HEK293 (cell line): ENCODE data around the gene MUC5B.

ENCODE experiments used
- CTCF ChIA-PET: fragments of 350-600 bp; formaldehyde crosslinking; extraction: SDS; loops from one replicate; lab custom pipeline; 2021; ENCODE audit warnings: antibody characterized with exemption; lab: Yijun Ruan, JAX
- POLR2A ChIA-PET: fragments of 300-600 bp; formaldehyde crosslinking; extraction: SDS; loops from one replicate; lab custom pipeline; 2020; ENCODE audit warnings: antibody characterized with exemption, inconsistent platforms; lab: Yijun Ruan, JAX
- H3K27ac ChIP-seq: fragments of 200-500 bp; sonication (Bioruptor generic); 2 replicates; pipeline ENCODE4 v1.5.1; 2014; ENCODE audit warnings: low read depth, low read length, control low read depth, inconsistent platforms; ENCODE audit errors: extremely low read depth
- H3K36me3 ChIP-seq, 2 experiments: fragments of 200-500 bp in 1 of 2; sonication (Bioruptor generic) in 1 of 2; 1 replicate in 1 of 2; 2 replicates in 1 of 2; pipeline ENCODE4 v1.5.1; 2014 to 2017; ENCODE audit warnings: inconsistent platforms in 2 of 2, low read length in 2 of 2; ENCODE audit not compliant: control insufficient read depth in 2 of 2, insufficient read depth in 1 of 2
- H3K4me1 ChIP-seq: fragments of 200-500 bp; sonication (Bioruptor generic); 2 replicates; pipeline ENCODE4 v1.5.1; 2014; ENCODE audit warnings: mild to moderate bottlenecking, low read length, inconsistent platforms; ENCODE audit not compliant: control insufficient read depth, insufficient read depth
- H3K4me3 ChIP-seq: 2 replicates; pipeline ENCODE4 v1.5.1; 2011; ENCODE audit warnings: low read depth, mild to moderate bottlenecking, control low read depth, low read length, moderate library complexity
- H3K9me3 ChIP-seq: fragments of 200-500 bp; sonication (Bioruptor generic); 2 replicates; pipeline ENCODE4 v1.5.1; 2014; ENCODE audit warnings: low read depth, low read length, inconsistent platforms; ENCODE audit not compliant: control insufficient read depth, insufficient read depth
- BCL11B ChIP-seq: fragments of 450-650 bp; formaldehyde crosslinking; IDR thresholded peaks from 2 replicates; pipeline ENCODE4 v1.5.1; 2016; ENCODE audit warnings: low read depth, missing biosample characterization, missing genetic modification characterization
- GLIS1 ChIP-seq: fragments of 450-650 bp; formaldehyde crosslinking; IDR thresholded peaks from 2 replicates; pipeline ENCODE4 v1.5.1; 2016; ENCODE audit warnings: missing biosample characterization, missing genetic modification characterization
- KLF10 ChIP-seq: fragments of 450-650 bp; IDR thresholded peaks from 2 replicates; pipeline ENCODE4 v1.5.1; 2018; ENCODE audit warnings: missing biosample characterization, mild to moderate bottlenecking, missing genetic modification characterization
- KLF7 ChIP-seq: fragments of 450-650 bp; formaldehyde crosslinking; IDR thresholded peaks from 2 replicates; pipeline ENCODE4 v1.5.1; 2016; ENCODE audit warnings: missing biosample characterization, missing genetic modification characterization, borderline replicate concordance
- PRDM1 ChIP-seq: fragments of 450-650 bp; formaldehyde crosslinking; IDR thresholded peaks from 2 replicates; pipeline ENCODE4; 2016; ENCODE audit warnings: missing biosample characterization, missing genetic modification characterization
- PRDM6 ChIP-seq: fragments of 450-650 bp; formaldehyde crosslinking; IDR thresholded peaks from 2 replicates; pipeline ENCODE4 v1.5.1; 2017; ENCODE audit warnings: missing biosample characterization, missing genetic modification characterization
- SP3 ChIP-seq: fragments of 450-650 bp; formaldehyde crosslinking; IDR thresholded peaks from 2 replicates; pipeline ENCODE4 v1.5.1; 2016; ENCODE audit warnings: missing biosample characterization, missing genetic modification characterization
- TCF7L2 ChIP-seq: IDR thresholded peaks from 2 replicates; pipeline ENCODE4 v1.6.1; 2011; ENCODE audit warnings: low read depth, mild to moderate bottlenecking, inconsistent platforms, low read length, moderate library complexity, borderline replicate concordance
- WT1 ChIP-seq: fragments of 450-650 bp; formaldehyde crosslinking; IDR thresholded peaks from 2 replicates; pipeline ENCODE4 v1.5.1; 2016; ENCODE audit warnings: missing biosample characterization, missing genetic modification characterization
- ZEB2 ChIP-seq: fragments of 450-650 bp; formaldehyde crosslinking; IDR thresholded peaks from 2 replicates; pipeline ENCODE4 v1.5.1; 2016; ENCODE audit warnings: missing biosample characterization, missing genetic modification characterization
- ZIC2 ChIP-seq: fragments of 450-650 bp; formaldehyde crosslinking; IDR thresholded peaks from 2 replicates; pipeline ENCODE4 v1.5.1; 2016; ENCODE audit warnings: missing biosample characterization, missing genetic modification characterization
- ZNF184 ChIP-seq: fragments of 450-650 bp; IDR thresholded peaks from 2 replicates; pipeline ENCODE4 v1.5.1; 2018; ENCODE audit warnings: missing biosample characterization, mild to moderate bottlenecking, missing genetic modification characterization
- ZNF544 ChIP-seq: fragments of 450-650 bp; formaldehyde crosslinking; IDR thresholded peaks from 2 replicates; pipeline ENCODE4 v1.5.0; 2017; ENCODE audit warnings: missing biosample characterization, missing genetic modification characterization
- ZNF768 ChIP-seq: fragments of 450-650 bp; formaldehyde crosslinking; IDR thresholded peaks from 2 replicates; pipeline ENCODE4 v1.5.1; 2018; ENCODE audit warnings: missing biosample characterization, mild to moderate bottlenecking, missing genetic modification characterization
- ZNF837 ChIP-seq: fragments of 450-650 bp; formaldehyde crosslinking; IDR thresholded peaks from 2 replicates; pipeline ENCODE4 v1.5.1; 2016; ENCODE audit warnings: missing biosample characterization, missing genetic modification characterization
- TF ChIP-seq, protein P1 (sequence below): fragments of 450-650 bp; formaldehyde crosslinking; IDR thresholded peaks from 2 replicates; pipeline ENCODE4 v1.5.1; 2016; ENCODE audit warnings: missing biosample characterization, missing genetic modification characterization
- TF ChIP-seq, protein P2 (sequence below): fragments of 450-650 bp; formaldehyde crosslinking; IDR thresholded peaks from 2 replicates; pipeline ENCODE4 v1.5.1; 2016; ENCODE audit warnings: missing biosample characterization, missing genetic modification characterization
- TF ChIP-seq, protein P3 (sequence below): fragments of 450-650 bp; formaldehyde crosslinking; IDR thresholded peaks from 2 replicates; pipeline ENCODE4 v1.5.1; 2016; ENCODE audit warnings: missing biosample characterization, missing genetic modification characterization

The MUC5B gene

GRCh38 chr11:1257916-1258315 is 35.0 kb downstream of the MUC5B start:
- no peaks in the 10 kb centered on the region for H3K4me1 ChIP-seq
- CTCF ChIA-PET = no interaction called here
- POLR2A ChIA-PET = no interaction called here

GRCh38 chr11:1258401-1259075 is 35.7 kb downstream of the MUC5B start:
- Histone ChIP-seq H3K9me3 (no peaks in the 10 kb centered on the region), H3K36me3 (no peaks in the 10 kb centered on the region), H3K4me3 (no peak overlapping the region), H3K4me1 (no peaks in the 10 kb centered on the region), H3K27ac (no peak overlapping the region)
- ChIA-PET CTCF (no interaction called here), POLR2A (no interaction called here)
- no peak for TF ChIP-seq ZNF768 (tag by site-specific recombination)
- TF ChIP-seq, protein P1, sequence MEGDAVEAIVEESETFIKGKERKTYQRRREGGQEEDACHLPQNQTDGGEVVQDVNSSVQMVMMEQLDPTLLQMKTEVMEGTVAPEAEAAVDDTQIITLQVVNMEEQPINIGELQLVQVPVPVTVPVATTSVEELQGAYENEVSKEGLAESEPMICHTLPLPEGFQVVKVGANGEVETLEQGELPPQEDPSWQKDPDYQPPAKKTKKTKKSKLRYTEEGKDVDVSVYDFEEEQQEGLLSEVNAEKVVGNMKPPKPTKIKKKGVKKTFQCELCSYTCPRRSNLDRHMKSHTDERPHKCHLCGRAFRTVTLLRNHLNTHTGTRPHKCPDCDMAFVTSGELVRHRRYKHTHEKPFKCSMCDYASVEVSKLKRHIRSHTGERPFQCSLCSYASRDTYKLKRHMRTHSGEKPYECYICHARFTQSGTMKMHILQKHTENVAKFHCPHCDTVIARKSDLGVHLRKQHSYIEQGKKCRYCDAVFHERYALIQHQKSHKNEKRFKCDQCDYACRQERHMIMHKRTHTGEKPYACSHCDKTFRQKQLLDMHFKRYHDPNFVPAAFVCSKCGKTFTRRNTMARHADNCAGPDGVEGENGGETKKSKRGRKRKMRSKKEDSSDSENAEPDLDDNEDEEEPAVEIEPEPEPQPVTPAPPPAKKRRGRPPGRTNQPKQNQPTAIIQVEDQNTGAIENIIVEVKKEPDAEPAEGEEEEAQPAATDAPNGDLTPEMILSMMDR (tag by site-specific recombination) = no peak
- TF ChIP-seq ZIC2 (tag by site-specific recombination) = 0 out of 2 replicates have a peak, but pooled peaks have one; percentile 9
- TF ChIP-seq ZNF184 (tag by site-specific recombination) = no peak
- TF ChIP-seq BCL11B (tag by site-specific recombination) = no peak

More at GRCh38 chr11:1257916-1258315, 35.0 kb downstream of the MUC5B start:
- no peak overlapping the region for H3K27ac ChIP-seq
- TF ChIP-seq PRDM1 (tag by site-specific recombination) = no peak
- TF ChIP-seq, protein P2, sequence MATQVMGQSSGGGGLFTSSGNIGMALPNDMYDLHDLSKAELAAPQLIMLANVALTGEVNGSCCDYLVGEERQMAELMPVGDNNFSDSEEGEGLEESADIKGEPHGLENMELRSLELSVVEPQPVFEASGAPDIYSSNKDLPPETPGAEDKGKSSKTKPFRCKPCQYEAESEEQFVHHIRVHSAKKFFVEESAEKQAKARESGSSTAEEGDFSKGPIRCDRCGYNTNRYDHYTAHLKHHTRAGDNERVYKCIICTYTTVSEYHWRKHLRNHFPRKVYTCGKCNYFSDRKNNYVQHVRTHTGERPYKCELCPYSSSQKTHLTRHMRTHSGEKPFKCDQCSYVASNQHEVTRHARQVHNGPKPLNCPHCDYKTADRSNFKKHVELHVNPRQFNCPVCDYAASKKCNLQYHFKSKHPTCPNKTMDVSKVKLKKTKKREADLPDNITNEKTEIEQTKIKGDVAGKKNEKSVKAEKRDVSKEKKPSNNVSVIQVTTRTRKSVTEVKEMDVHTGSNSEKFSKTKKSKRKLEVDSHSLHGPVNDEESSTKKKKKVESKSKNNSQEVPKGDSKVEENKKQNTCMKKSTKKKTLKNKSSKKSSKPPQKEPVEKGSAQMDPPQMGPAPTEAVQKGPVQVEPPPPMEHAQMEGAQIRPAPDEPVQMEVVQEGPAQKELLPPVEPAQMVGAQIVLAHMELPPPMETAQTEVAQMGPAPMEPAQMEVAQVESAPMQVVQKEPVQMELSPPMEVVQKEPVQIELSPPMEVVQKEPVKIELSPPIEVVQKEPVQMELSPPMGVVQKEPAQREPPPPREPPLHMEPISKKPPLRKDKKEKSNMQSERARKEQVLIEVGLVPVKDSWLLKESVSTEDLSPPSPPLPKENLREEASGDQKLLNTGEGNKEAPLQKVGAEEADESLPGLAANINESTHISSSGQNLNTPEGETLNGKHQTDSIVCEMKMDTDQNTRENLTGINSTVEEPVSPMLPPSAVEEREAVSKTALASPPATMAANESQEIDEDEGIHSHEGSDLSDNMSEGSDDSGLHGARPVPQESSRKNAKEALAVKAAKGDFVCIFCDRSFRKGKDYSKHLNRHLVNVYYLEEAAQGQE (tag by site-specific recombination) = no peak
- TF ChIP-seq, all 188 proteins: peak for 0
- no peak overlapping the region for H3K4me3 ChIP-seq
- no peaks in the 10 kb centered on the region for H3K9me3 ChIP-seq
- H3K36me3 ChIP-seq = no peaks in the 10 kb centered on the region

- CTCF ChIA-PET = no interaction called here
- no peak overlapping the region for H3K27ac ChIP-seq
Observed at GRCh38 chr11:1259076-1259461, 36.2 kb downstream of the MUC5B start.

More at GRCh38 chr11:1259076-1259461, 36.2 kb downstream of the MUC5B start:
- POLR2A ChIA-PET = no interaction called here
- TF ChIP-seq, protein P3, sequence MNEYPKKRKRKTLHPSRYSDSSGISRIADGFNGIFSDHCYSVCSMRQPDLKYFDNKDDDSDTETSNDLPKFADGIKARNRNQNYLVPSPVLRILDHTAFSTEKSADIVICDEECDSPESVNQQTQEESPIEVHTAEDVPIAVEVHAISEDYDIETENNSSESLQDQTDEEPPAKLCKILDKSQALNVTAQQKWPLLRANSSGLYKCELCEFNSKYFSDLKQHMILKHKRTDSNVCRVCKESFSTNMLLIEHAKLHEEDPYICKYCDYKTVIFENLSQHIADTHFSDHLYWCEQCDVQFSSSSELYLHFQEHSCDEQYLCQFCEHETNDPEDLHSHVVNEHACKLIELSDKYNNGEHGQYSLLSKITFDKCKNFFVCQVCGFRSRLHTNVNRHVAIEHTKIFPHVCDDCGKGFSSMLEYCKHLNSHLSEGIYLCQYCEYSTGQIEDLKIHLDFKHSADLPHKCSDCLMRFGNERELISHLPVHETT (tag by site-specific recombination) = no peak
- peak; percentile 85 for TF ChIP-seq ZEB2 (tag by site-specific recombination)
- TF ChIP-seq TCF7L2 = no peak
- TF ChIP-seq, protein P2 (tag by site-specific recombination) = no peak
- 0 out of 2 replicates have a peak, but pooled peaks have one; percentile 10 for TF ChIP-seq GLIS1 (tag by site-specific recombination)
- no peak for TF ChIP-seq WT1 (tag by site-specific recombination)
- TF ChIP-seq ZNF544 (tag by site-specific recombination) = no peak
- no peak for TF ChIP-seq PRDM6
- TF ChIP-seq ZNF837 = no peak
- no peak for TF ChIP-seq SP3 (tag by site-specific recombination)
- TF ChIP-seq KLF7 = no peak
- no peak for TF ChIP-seq KLF10 (tag by site-specific recombination)
- Histone ChIP-seq H3K4me1 (no peaks in the 10 kb centered on the region), H3K36me3 (no peaks in the 10 kb centered on the region), H3K4me3 (no peak overlapping the region), H3K9me3 (no peaks in the 10 kb centered on the region)
